GM12878 (cell line): Measurements from ENCODE around the gene ARCN1. TPM values are rescaled to one million over a fixed set of nuclear protein-coding genes. Genes with fewer than 3 reads are reported as not detected.

Source experiments
- ATAC-seq: fragments of 200-7000 bp; cut with Tn5 transposase; 3 replicates; pipeline ENCODE4 v1.9.1; 2020; ENCODE audit warnings: mild to moderate bottlenecking, moderate library complexity
- BruUV-seq: library from RNA; stranded (reverse); fragments of 400-500 nt; replicated peaks from 2 replicates; lab custom pipeline; 2021; lab: Mats Ljungman, UMichigan
- CTCF ChIA-PET: fragments of 300-600 bp; sonication (Branson Sonifier 250); formaldehyde crosslinking; extraction: SDS; loops from one replicate; lab custom pipeline; 2021; ENCODE audit warnings: inconsistent platforms; lab: Yijun Ruan, JAX
- POLR2A ChIA-PET: fragments of 350-600 bp; formaldehyde crosslinking; extraction: SDS; loops from one replicate; lab custom pipeline; 2021; ENCODE audit warnings: inconsistent platforms; lab: Charles Lee
- RAD21 ChIA-PET: fragments of 300-600 bp; sonication (Branson Sonifier 250); formaldehyde crosslinking; loops from one replicate; lab custom pipeline; 2023; ENCODE audit warnings: antibody characterized with exemption; ENCODE audit not compliant: unreplicated experiment; lab: Charles Lee
- SMC1A ChIA-PET: fragments of 300-600 bp; sonication (Branson Sonifier 250); formaldehyde crosslinking; loops from one replicate; lab custom pipeline; 2023; ENCODE audit not compliant: unreplicated experiment, uncharacterized antibody; lab: Charles Lee
- DNase-seq: peaks from one replicate; pipeline ENCODE4 v3.0.0-alpha.2; 2011; ENCODE audit warnings: low read depth, low spot score
- FAIRE-seq: peaks from 3 replicates; lab custom pipeline; 2011; peaks lifted over from hg19 to GRCh38; lab: Jason Lieb, UNC
- H2AFZ ChIP-seq: 2 replicates; pipeline ENCODE4 v1.6.0; 2011; ENCODE audit warnings: low read depth, low read length, control low read depth; ENCODE audit not compliant: control insufficient read depth
- H3K27ac ChIP-seq: 2 replicates; pipeline ENCODE4 v1.5.1; 2011; ENCODE audit warnings: control low read depth; ENCODE audit not compliant: control insufficient read depth, insufficient read depth
- H3K27me3 ChIP-seq, 2 experiments: replicated peaks in 1 of 2; 2 replicates each; pipeline versions ENCODE4 v1.6.0 to v1.6.1; 2011; ENCODE audit warnings: low read length in 1 of 2; ENCODE audit not compliant: control insufficient read depth in 2 of 2, insufficient read depth in 2 of 2
- H3K36me3 ChIP-seq, 2 experiments: 2 replicates each; pipeline ENCODE4 v1.5.1; 2011; ENCODE audit warnings: low read length in 1 of 2; ENCODE audit not compliant: control insufficient read depth in 2 of 2, insufficient read depth in 2 of 2
- H3K4me1 ChIP-seq: 2 replicates; pipeline ENCODE4 v1.6.1; 2011; ENCODE audit warnings: mild to moderate bottlenecking, low read length, moderate library complexity, mixed read lengths; ENCODE audit not compliant: control insufficient read depth, insufficient read depth
- H3K4me2 ChIP-seq: 2 replicates; pipeline ENCODE4 v1.6.0; 2011; ENCODE audit warnings: control low read depth; ENCODE audit not compliant: control insufficient read depth, insufficient read depth
- H3K4me3 ChIP-seq: fragments of 200-600 bp; sonication (generic); 2 replicates; pipeline ENCODE4 v1.5.1; 2016
- H3K79me2 ChIP-seq: 2 replicates; pipeline ENCODE4 v1.6.0; 2011; ENCODE audit warnings: low read length; ENCODE audit not compliant: control insufficient read depth, insufficient read depth
- H3K9ac ChIP-seq: 2 replicates; pipeline ENCODE4 v1.8.0; 2011; ENCODE audit warnings: low read length, control low read depth, mixed read lengths; ENCODE audit not compliant: control insufficient read depth, insufficient read depth
- H3K9me3 ChIP-seq: replicated peaks from 3 replicates; pipeline ENCODE4 v1.5.1; 2011; ENCODE audit warnings: mild to moderate bottlenecking, low read length; ENCODE audit not compliant: control insufficient read depth, insufficient read depth
- H4K20me1 ChIP-seq: 2 replicates; pipeline ENCODE4 v1.6.0; 2011; ENCODE audit not compliant: control insufficient read depth, insufficient read depth
- ASH2L ChIP-seq: fragments of 300-600, 200-600 bp; sonication (generic); IDR thresholded peaks from 2 replicates; pipeline ENCODE4 v1.6.1; 2017; ENCODE audit warnings: low read depth, mild to moderate bottlenecking, borderline replicate concordance
- BRCA1 ChIP-seq: IDR thresholded peaks from 2 replicates; pipeline ENCODE4 v1.6.1; 2011; ENCODE audit warnings: low read depth, low read length, improper control_type of control experiment
- CBX3 ChIP-seq: fragments of 200-600 bp; sonication (generic); IDR thresholded peaks from 2 replicates; pipeline ENCODE4 v1.6.1; 2016; ENCODE audit warnings: low read depth, borderline replicate concordance
- CBX5 ChIP-seq: sonication (generic); IDR thresholded peaks from 2 replicates; pipeline ENCODE4 v1.6.1; 2016; ENCODE audit warnings: low read depth, moderate library complexity, mild to moderate bottlenecking, inconsistent platforms
- GABPA ChIP-seq: IDR thresholded peaks from 2 replicates; pipeline ENCODE4 v1.6.1; 2014; ENCODE audit warnings: antibody characterized with exemption, low read depth, mild to moderate bottlenecking, inconsistent platforms
- IRF3 ChIP-seq: fragments of 450-650 bp; IDR thresholded peaks from 2 replicates; pipeline ENCODE4 v1.6.1; 2014; ENCODE audit warnings: mild to moderate bottlenecking
- KDM1A ChIP-seq: fragments of 200-600 bp; sonication (generic); IDR thresholded peaks from 2 replicates; pipeline ENCODE4 v1.6.1; 2016; ENCODE audit warnings: borderline replicate concordance
- KLF5 ChIP-seq: fragments of 450-650 bp; IDR thresholded peaks from 2 replicates; pipeline ENCODE4 v1.6.1; 2014; ENCODE audit warnings: mild to moderate bottlenecking; ENCODE audit not compliant: partially characterized antibody
- MAX ChIP-seq: IDR thresholded peaks from 2 replicates; pipeline ENCODE4 v1.6.1; 2012; ENCODE audit warnings: low read depth, low read length, improper control_type of control experiment
- MYB ChIP-seq: fragments of 150-350 bp; IDR thresholded peaks from 2 replicates; pipeline ENCODE4 v1.6.1; 2014; ENCODE audit warnings: mild to moderate bottlenecking, low read depth, low read length, borderline replicate concordance
- NR2F1 ChIP-seq: fragments of 450-650 bp; conservative IDR thresholded peaks from 2 replicates; pipeline ENCODE4 v1.6.1; 2017; ENCODE audit warnings: mild to moderate bottlenecking
- PAX5 ChIP-seq: IDR thresholded peaks from 2 replicates; pipeline ENCODE4 v1.6.1; 2011; ENCODE audit warnings: low read depth, low read length, borderline replicate concordance
- RBBP5 ChIP-seq: fragments of 200-600 bp; sonication (generic); conservative IDR thresholded peaks from 2 replicates; pipeline ENCODE4 v1.6.1; 2016
- WRNIP1 ChIP-seq: IDR thresholded peaks from 2 replicates; pipeline ENCODE4 v1.6.1; 2011; ENCODE audit warnings: low read depth, low read length, improper control_type of control experiment, borderline replicate concordance
- ZNF384 ChIP-seq: IDR thresholded peaks from 2 replicates; pipeline ENCODE4 v1.6.1; 2012; ENCODE audit warnings: low read depth, mild to moderate bottlenecking, low read length, improper control_type of control experiment, borderline replicate concordance
- WGBS: methylation state at CpG from one replicate; pipeline ENCODE4 v1.1.6; 2016; ENCODE audit warnings: low lambda C conversion rate; ENCODE audit not compliant: insufficient replicate concordance, insufficient coverage; ENCODE audit errors: missing lambda C conversion rate; 5-methylcytosine and 5-hydroxymethylcytosine counted together
- in situ Hi-C: fragments of 300-500 bp; cut with MboI; formaldehyde crosslinking; loops from 9 replicates; pipeline ENCODE4 v1.14.3; 2018; ENCODE audit warnings: mixed read lengths
- intact Hi-C: fragments of 100-400 bp; cut with micrococcal nuclease; formaldehyde crosslinking; loops from one replicate; pipeline ENCODE4 v1.14.2; 2022; ENCODE audit not compliant: unreplicated experiment
- polyA plus RNA-seq, 11 experiments: library from polyadenylated mRNA; depleted of rRNA in 4 of 11; unstranded in 6 of 11; stranded (reverse) in 5 of 11; fragments of >200 nt; fragmentation: Nextera tagmentation in 4 of 11; fragmentation: Illumina TruSeq in 1 of 11; extraction: Ambion mirVana in 4 of 11; extraction: Trizol in 1 of 11; gene quantifications; 1 replicate in 1 of 11; 2 replicates in 10 of 11; pipeline versions ENCODE4 v1.2.1 to v1.2.3, GENCODE V29; 2011 to 2016; ENCODE audit warnings: inconsistent platforms in 2 of 11, missing spikeins in 2 of 11, low read depth in 1 of 11
- total RNA-seq, 4 experiments: library from RNA; depleted of rRNA in 3 of 4; stranded (reverse); fragments of >200 nt in 3 of 4; fragmentation: Illumina TruSeq in 1 of 4; extraction: Trizol in 1 of 4; gene quantifications; 2 replicates each; pipeline versions ENCODE4 v1.2.1 to v1.2.3, GENCODE V29; 2013 to 2021
- TF ChIP-seq, protein P1 (sequence below), 3 experiments: IDR thresholded peaks in 2 of 3; conservative IDR thresholded peaks in 1 of 3; 2 replicates each; pipeline ENCODE4 v1.5.1; 2011; ENCODE audit warnings: low read depth in 3 of 3, low read length in 3 of 3, mild to moderate bottlenecking in 3 of 3, control low read depth in 2 of 3, moderate library complexity in 2 of 3, inconsistent platforms in 1 of 3, mixed read lengths in 1 of 3; ENCODE audit not compliant: control insufficient read depth in 2 of 3, insufficient read depth in 1 of 3; ENCODE audit errors: extremely low read depth in 1 of 3
- TF ChIP-seq, protein P2 (sequence below): IDR thresholded peaks from 2 replicates; pipeline ENCODE4 v1.6.1; 2012; ENCODE audit warnings: low read depth, low read length, improper control_type of control experiment
- TF ChIP-seq, protein P3 (sequence below): fragments of 450-650 bp; IDR thresholded peaks from 2 replicates; pipeline ENCODE4 v1.6.1; 2016; ENCODE audit warnings: mild to moderate bottlenecking

Gene ARCN1
- total and polyA plus RNA-seq, 10 of the 15 experiments (the other 5 are each of a cell fraction or from before 2014, with no cell fraction given): 33.3 to 172 (median 106) TPM

- no peaks in the 10 kb centered on the region for H3K27me3 ChIP-seq
- no peaks in the 10 kb centered on the region for H4K20me1 ChIP-seq
- intact Hi-C loops: no loop called here
- H3K9me3 ChIP-seq: no peaks in the 10 kb centered on the region
- peaks cover 6 to 25% of the 10 kb centered on the region in 2 experiments for H3K36me3 ChIP-seq
- POLR2A ChIA-PET: no interaction called here
- DNase-seq (no peak), ATAC-seq (no peak), FAIRE-seq (no peak)
- no TSS peak for BruUV-seq
- H3K4me3 ChIP-seq: no peak overlapping the region
- no peak overlapping the region for H3K4me2 ChIP-seq
- H3K4me1 ChIP-seq: peaks cover 9% of the 10 kb centered on the region; the same call in 1 of the 2 replicates
- CTCF ChIA-PET: interaction anchor here (1.5 to 2.6 kb wide), 2 partner anchors 12 to 13 kb away, joined by 8 to 22 read pairs; no protein-coding TSS in a partner anchor
- SMC1A ChIA-PET: no interaction called here
- H3K79me2 ChIP-seq: no peaks in the 10 kb centered on the region
- H3K9ac ChIP-seq: no peak overlapping the region
- RAD21 ChIA-PET: no interaction called here
- in situ Hi-C loops: no loop called here
- no peak overlapping the region for H3K27ac ChIP-seq
- 95% methylated on average over 16 of the region's 16 CpGs for WGBS
- no peak overlapping the region for H2AFZ ChIP-seq
- TF ChIP-seq ASH2L (no peak), CBX3 (no peak), KDM1A (no peak), KLF5 (no peak), BRCA1 (no peak), MAX (no peak), NR2F1 (no peak), MYB (no peak), CBX5 (no peak), RBBP5 (no peak), IRF3 (no peak), GABPA (no peak), PAX5 (no peak), WRNIP1 (no peak), ZNF384 (no peak)
- TF ChIP-seq, protein P1, sequence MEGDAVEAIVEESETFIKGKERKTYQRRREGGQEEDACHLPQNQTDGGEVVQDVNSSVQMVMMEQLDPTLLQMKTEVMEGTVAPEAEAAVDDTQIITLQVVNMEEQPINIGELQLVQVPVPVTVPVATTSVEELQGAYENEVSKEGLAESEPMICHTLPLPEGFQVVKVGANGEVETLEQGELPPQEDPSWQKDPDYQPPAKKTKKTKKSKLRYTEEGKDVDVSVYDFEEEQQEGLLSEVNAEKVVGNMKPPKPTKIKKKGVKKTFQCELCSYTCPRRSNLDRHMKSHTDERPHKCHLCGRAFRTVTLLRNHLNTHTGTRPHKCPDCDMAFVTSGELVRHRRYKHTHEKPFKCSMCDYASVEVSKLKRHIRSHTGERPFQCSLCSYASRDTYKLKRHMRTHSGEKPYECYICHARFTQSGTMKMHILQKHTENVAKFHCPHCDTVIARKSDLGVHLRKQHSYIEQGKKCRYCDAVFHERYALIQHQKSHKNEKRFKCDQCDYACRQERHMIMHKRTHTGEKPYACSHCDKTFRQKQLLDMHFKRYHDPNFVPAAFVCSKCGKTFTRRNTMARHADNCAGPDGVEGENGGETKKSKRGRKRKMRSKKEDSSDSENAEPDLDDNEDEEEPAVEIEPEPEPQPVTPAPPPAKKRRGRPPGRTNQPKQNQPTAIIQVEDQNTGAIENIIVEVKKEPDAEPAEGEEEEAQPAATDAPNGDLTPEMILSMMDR (IDR thresholded peaks at IDR 0.05 in 2 of 3, conservative IDR thresholded peaks at IDR 0.05 in 1 of 3; ENCODE audit: control insufficient read depth in 2 of 3, extremely low read depth in 1 of 3, insufficient read depth in 1 of 3, low read depth in 3 of 3, low read length in 3 of 3): no peak
- TF ChIP-seq, protein P2, sequence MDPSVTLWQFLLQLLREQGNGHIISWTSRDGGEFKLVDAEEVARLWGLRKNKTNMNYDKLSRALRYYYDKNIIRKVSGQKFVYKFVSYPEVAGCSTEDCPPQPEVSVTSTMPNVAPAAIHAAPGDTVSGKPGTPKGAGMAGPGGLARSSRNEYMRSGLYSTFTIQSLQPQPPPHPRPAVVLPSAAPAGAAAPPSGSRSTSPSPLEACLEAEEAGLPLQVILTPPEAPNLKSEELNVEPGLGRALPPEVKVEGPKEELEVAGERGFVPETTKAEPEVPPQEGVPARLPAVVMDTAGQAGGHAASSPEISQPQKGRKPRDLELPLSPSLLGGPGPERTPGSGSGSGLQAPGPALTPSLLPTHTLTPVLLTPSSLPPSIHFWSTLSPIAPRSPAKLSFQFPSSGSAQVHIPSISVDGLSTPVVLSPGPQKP: no peak
- TF ChIP-seq, protein P3, sequence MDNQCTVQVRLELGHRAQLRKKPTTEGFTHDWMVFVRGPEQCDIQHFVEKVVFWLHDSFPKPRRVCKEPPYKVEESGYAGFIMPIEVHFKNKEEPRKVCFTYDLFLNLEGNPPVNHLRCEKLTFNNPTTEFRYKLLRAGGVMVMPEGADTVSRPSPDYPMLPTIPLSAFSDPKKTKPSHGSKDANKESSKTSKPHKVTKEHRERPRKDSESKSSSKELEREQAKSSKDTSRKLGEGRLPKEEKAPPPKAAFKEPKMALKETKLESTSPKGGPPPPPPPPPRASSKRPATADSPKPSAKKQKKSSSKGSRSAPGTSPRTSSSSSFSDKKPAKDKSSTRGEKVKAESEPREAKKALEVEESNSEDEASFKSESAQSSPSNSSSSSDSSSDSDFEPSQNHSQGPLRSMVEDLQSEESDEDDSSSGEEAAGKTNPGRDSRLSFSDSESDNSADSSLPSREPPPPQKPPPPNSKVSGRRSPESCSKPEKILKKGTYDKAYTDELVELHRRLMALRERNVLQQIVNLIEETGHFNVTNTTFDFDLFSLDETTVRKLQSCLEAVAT: no peak
These were observed 24.3 kb downstream of the ARCN1 start for GRCh38 chr11:118596224-118597146.
